Lower lobe of right lung (tissue), 2 donors: Measurements from ENCODE around the gene ZSWIM4. TPM values are rescaled to one million over a fixed set of nuclear protein-coding genes. Genes with fewer than 3 reads are reported as not detected.
"Not testable (repeated sequence)": the region's sequence is repeated elsewhere in the genome, so short reads cannot be mapped to it uniquely, and the experiment has no call there.

Experiments
- ATAC-seq, 2 donors: fragments of 200-7000 bp; cut with Tn5 transposase; one replicate each; pipeline ENCODE4 v1.9.1; 2020 to 2022; ENCODE audit warnings: mild to moderate bottlenecking in 2 of 2, moderate library complexity in 2 of 2
- DNase-seq: peaks from one replicate; pipeline ENCODE4 v3.0.0-alpha.2; 2020
- H3K27ac ChIP-seq: fragments of 200-600 bp; one replicate; pipeline ENCODE4 v1.8.0; 2022
- H3K27me3 ChIP-seq: fragments of 200-600 bp; one replicate; pipeline ENCODE4 v1.8.0; 2022; ENCODE audit warnings: low read depth
- H3K36me3 ChIP-seq: fragments of 200-600 bp; one replicate; pipeline ENCODE4 v1.8.0; 2022; ENCODE audit warnings: mild to moderate bottlenecking
- H3K4me1 ChIP-seq: fragments of 200-600 bp; one replicate; pipeline ENCODE4 v1.8.0; 2022
- H3K4me3 ChIP-seq: fragments of 200-600 bp; one replicate; pipeline ENCODE4 v1.8.0; 2022; ENCODE audit warnings: mild to moderate bottlenecking
- H3K9me3 ChIP-seq: fragments of 200-600 bp; one replicate; pipeline ENCODE4 v1.8.0; 2022
- intact Hi-C: fragments of 100-400 bp; cut with DNase I; formaldehyde crosslinking; loops from one replicate; pipeline ENCODE4 v1.11.0; 2022
- total RNA-seq: library from RNA; stranded (reverse); fragmentation: NEBNext Ultra II Directional; extraction: Animal tissue kit (Norgen Biotek cat#: 25700); gene quantifications from one replicate; pipeline ENCODE4 v1.2.1, GENCODE V29; 2021
- TF ChIP-seq, protein P1 (sequence below): fragments of 200-600 bp; IDR thresholded peaks from one replicate; pipeline ENCODE4 v1.8.0; 2022; ENCODE audit warnings: antibody characterized with exemption, mild to moderate bottlenecking
- donor health status: DM: no; HTN: yes; CAD: no; lungs with severe emphysema.

ZSWIM4 gene
- total RNA-seq, 1 donor from 2014 or later = 7.4 TPM

DNA sequence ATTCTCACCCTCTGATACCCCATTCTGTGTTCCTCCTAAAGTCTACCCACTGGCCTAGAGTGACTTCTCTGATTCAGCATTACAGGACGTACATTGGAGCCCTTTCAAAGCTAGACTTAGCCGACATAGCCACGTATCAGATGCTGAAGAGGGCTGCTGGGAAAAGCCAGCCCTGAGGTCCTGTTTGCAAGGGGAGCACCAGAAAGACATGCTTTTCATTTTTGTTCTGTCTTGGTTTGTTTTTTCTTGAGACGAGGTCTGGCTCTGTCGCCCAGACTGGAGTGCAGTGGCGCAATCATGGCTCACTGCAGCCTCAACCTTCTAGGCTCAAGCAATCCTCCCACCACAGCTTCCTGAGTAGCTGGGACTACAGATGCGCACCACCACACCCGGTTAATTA, 6.3 kb upstream of the ZSWIM4 start:
- no peaks in the 10 kb centered on the region for H3K36me3 ChIP-seq
- TF ChIP-seq, protein P1, sequence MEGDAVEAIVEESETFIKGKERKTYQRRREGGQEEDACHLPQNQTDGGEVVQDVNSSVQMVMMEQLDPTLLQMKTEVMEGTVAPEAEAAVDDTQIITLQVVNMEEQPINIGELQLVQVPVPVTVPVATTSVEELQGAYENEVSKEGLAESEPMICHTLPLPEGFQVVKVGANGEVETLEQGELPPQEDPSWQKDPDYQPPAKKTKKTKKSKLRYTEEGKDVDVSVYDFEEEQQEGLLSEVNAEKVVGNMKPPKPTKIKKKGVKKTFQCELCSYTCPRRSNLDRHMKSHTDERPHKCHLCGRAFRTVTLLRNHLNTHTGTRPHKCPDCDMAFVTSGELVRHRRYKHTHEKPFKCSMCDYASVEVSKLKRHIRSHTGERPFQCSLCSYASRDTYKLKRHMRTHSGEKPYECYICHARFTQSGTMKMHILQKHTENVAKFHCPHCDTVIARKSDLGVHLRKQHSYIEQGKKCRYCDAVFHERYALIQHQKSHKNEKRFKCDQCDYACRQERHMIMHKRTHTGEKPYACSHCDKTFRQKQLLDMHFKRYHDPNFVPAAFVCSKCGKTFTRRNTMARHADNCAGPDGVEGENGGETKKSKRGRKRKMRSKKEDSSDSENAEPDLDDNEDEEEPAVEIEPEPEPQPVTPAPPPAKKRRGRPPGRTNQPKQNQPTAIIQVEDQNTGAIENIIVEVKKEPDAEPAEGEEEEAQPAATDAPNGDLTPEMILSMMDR = no peak
- no peaks in the 10 kb centered on the region for H3K27me3 ChIP-seq
- no peaks in the 10 kb centered on the region for H3K9me3 ChIP-seq
- DNase-seq (peak; percentile 67), ATAC-seq (peak; percentile 8 to 38)
- no peak overlapping the region for H3K4me3 ChIP-seq
- H3K4me1 ChIP-seq = peaks cover 45% of the 10 kb centered on the region
- intact Hi-C loops = loop anchor here (10.0 kb wide), 1 partner anchor 76 kb away; no protein-coding TSS in a partner anchor
- peak overlapping the region; percentile 83 for H3K27ac ChIP-seq

GRCh38 chr19:13790354-13790753, 4.9 kb upstream of the ZSWIM4 start:
- Histone ChIP-seq H3K36me3 (no peaks in the 10 kb centered on the region), H3K4me1 (peaks cover 43% of the 10 kb centered on the region), H3K4me3 (no peak overlapping the region), H3K27me3 (no peaks in the 10 kb centered on the region), H3K9me3 (no peaks in the 10 kb centered on the region), H3K27ac (no peak overlapping the region)
- ATAC-seq (no peak), DNase-seq (no peak)
- intact Hi-C loops = no loop called here
- TF ChIP-seq, protein P1 = no peak

- DNase-seq, H3K27me3 ChIP-seq, intact Hi-C loops, H3K9me3 ChIP-seq, H3K36me3 ChIP-seq, H3K4me3 ChIP-seq, ATAC-seq, H3K27ac ChIP-seq: not testable (repeated sequence)
- peaks cover 50% of the 10 kb centered on the region for H3K4me1 ChIP-seq
Measured at GRCh38 chr19:13793317-13793716, 1.9 kb upstream of the ZSWIM4 start.

- peaks cover 40% of the 10 kb centered on the region for H3K4me1 ChIP-seq
- peak overlapping the region; percentile 79 for H3K4me3 ChIP-seq
- H3K36me3 ChIP-seq = no peaks in the 10 kb centered on the region
- intact Hi-C loops = no loop called here
- ATAC-seq (peak; percentile 11 to 34), DNase-seq (peak; percentile 70)
- no peaks in the 10 kb centered on the region for H3K9me3 ChIP-seq
- TF ChIP-seq, protein P1 = no peak
- H3K27ac ChIP-seq = peak overlapping the region; percentile 94
- no peaks in the 10 kb centered on the region for H3K27me3 ChIP-seq
Measured at GRCh38 chr19:13794398-13794756, 866 bp upstream of the ZSWIM4 start.

DNA sequence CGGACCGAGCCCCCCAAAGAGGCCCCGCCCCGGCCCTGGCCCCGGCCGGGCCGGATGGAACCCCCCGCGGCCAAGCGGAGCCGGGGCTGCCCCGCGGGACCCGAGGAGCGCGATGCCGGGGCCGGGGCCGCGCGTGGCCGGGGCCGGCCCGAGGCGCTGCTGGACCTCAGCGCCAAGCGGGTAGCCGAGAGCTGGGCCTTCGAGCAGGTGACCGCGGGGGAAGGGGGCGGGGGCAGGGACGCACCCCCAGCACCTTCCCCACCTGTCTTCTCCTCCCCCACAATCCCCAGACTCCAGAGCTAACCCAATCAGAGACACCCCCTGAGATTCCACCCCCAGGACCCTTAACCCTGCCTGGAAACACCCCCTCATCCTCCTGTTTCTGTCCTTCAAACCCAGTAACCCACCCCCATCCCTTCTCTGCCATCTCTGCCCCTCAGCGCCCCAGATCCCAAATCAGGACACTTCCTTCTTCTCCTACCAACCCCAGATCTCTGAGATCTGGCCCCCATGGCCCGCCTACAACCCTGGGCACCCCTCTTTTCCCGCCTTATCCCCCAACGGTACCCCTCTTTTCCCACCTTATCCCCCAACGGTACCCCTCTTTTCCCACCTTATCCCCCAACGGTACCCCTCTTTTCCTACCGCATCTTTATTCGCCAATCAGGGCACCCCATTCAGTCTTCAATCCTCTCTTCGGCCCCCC, 505 bp downstream of the ZSWIM4 start:
- TF ChIP-seq, protein P1 = no peak
- Histone ChIP-seq H3K9me3 (no peaks in the 10 kb centered on the region), H3K27me3 (no peaks in the 10 kb centered on the region), H3K4me3 (peak overlapping the region; percentile 79), H3K4me1 (peaks cover 32% of the 10 kb centered on the region), H3K36me3 (no peaks in the 10 kb centered on the region), H3K27ac (peak overlapping the region; percentile 94)
- DNase-seq (no peak), ATAC-seq (peak; percentile 4 to 5)
- intact Hi-C loops = no loop called here

- Histone ChIP-seq H3K4me1 (peaks cover 32% of the 10 kb centered on the region), H3K9me3 (no peaks in the 10 kb centered on the region), H3K27ac (peak overlapping the region; percentile 94), H3K27me3 (no peaks in the 10 kb centered on the region), H3K36me3 (no peaks in the 10 kb centered on the region), H3K4me3 (peak overlapping the region; percentile 79)
- DNase-seq = peak; percentile 64
- peak; percentile 4 to 44 for ATAC-seq
- TF ChIP-seq, protein P1 = peak; percentile 29
- intact Hi-C loops = no loop called here
Measured at GRCh38 chr19:13796301-13797057, 1.2 kb downstream of the ZSWIM4 start.
